HG03571 (cell line): ENCODE results near the gene CYRIA.

Source experiments
- ATAC-seq: cut with Tn5 transposase; IDR thresholded peaks from one replicate; pipeline ENCODE4 v1.9.1; 2021; ENCODE audit not compliant: unreplicated experiment

Gene CYRIA

GRCh38 chr2:16671760-16672159 lies 6.1 kb upstream of the CYRIA start:
- no peak for ATAC-seq

GRCh38 chr2:16669388-16669787 lies 3.8 kb upstream of the CYRIA start:
- ATAC-seq = no peak

DNA sequence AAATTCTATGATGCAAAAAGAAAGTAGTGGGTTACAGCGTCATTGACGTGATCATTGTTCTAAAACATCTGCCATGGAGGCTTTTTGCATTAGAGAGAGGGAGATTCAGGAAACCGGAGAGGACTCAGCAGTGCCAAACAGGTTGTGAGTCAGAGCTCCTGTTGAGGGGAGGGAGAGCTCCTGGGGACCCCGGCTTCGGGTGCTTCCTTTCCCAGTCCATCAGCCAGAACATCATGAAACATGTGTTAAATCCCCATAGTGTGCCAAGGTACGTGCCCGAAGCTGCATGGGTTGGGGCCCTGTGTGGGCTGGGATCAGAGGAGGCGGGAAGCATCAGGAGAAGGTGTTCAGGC lies 791 bp upstream of the CYRIA start:
- ATAC-seq = no peak

DNA sequence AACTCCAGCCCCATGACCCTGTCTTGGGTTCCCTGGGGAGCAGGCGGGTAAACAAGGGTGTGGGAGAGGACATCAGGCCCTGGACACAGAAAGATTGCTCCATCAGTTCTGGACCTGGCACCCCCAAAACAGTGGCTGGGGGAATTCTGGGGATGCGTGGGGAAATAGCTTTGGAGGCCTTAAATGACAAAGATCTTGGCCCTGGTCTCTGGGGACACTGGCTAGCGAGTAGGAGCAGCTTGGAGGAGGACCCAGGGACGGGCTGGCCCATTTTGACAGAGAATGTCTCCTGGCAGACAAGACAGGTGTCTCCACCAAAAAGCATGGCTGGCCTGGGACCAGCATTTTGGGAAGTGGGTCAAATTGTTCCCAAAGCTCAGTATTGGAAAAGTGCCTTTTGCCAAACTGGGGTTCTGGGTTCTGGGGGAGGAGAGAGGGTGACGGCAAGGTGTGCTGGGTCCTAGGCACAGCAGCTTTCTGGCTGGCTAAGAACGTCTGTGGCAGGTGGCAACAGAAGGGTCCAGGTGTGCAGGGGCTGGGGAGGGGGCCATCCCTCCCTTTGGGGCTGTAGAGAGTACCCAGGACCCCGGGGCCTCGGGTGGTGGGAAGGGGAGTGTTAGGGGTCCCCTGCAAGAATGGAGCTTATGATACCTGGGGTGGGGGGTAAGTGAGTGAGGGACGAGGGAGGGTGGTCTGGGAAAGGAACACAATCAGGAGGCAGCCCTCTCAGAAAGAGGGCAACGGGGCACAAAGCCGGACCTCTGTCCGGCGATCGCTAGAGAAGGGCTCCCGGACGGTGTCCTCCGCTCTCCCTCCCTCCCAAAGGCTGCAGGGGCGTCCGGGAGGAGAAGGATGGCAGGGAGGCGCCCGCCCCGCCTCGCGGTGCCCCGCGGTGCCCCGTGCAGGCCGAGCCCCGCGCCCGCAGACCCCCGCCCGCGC lies 556 bp downstream of the CYRIA start:
- ATAC-seq = peak; percentile 23

- ATAC-seq = no peak
Measured at GRCh38 chr2:16664052-16664731, 1.4 kb downstream of the CYRIA start.

- no peak for ATAC-seq
Measured at GRCh38 chr2:16663121-16663905, 2.3 kb downstream of the CYRIA start.

DNA sequence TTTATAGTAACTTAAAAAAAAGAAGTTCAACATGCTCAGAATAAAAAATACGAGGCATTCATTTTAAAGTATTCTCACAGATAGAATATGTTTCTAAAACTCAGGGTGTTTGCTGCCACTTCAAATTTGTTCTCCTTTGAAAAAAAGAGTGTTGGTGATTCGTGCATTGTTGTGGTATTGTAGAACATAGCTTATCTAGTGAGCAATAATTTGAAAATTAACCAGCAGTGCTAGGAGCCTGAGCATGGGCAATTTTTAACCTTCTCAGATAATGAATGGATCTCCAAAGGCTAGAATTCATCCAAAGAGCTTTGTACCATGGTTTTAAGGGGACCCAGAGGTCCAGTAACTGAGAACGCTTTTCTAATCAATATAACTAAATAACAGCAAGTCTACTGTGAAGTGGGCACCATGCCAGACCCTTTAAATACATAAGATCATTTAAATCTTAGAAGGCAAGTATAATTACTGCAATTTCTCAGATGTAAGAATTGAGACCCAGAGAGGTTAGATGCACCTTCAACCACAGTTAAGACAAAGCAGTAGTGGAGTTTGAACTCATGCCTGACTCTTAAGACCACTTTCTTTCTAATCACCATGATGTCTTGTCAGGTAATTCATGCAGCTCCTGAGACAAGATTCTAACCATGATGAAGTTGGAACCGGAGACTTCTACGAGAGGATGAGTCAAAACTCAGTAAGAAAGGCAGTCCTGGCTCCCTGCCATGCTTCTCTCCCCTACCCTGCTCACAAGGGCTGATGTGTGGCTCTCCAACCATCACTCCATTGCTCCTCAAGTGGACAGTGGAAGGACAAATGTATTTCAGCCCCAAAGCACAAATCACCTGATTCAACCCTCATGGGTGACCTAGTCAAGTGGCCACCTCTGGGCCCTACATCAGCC lies 3.4 kb downstream of the CYRIA start:
- no peak for ATAC-seq

DNA sequence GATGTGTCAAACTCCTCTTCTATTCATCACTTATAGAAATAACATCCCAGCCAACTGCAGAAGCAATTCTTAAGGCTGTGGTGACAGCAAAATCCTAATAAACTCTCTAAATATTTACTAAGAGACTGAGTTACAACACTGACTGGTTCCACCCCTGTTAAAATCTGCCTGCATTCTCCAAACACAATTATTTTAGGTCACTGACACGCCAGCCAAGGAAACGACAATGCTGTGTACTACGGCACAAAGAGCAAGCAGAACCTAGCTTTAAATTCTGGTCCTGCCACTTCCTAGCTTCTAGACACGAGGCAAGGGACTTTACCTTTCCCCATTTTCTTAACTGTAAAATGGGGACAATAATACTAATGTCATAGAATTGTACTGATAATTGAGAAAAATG lies 4.1 kb downstream of the CYRIA start:
- no peak for ATAC-seq

- ATAC-seq = no peak
Measured at GRCh38 chr2:16660556-16660955, 5.1 kb downstream of the CYRIA start.

GRCh38 chr2:16660114-16660513 lies 5.5 kb downstream of the CYRIA start:
- ATAC-seq = no peak

- ATAC-seq = no peak
Measured at GRCh38 chr2:16658076-16658739, 7.4 kb downstream of the CYRIA start.

DNA sequence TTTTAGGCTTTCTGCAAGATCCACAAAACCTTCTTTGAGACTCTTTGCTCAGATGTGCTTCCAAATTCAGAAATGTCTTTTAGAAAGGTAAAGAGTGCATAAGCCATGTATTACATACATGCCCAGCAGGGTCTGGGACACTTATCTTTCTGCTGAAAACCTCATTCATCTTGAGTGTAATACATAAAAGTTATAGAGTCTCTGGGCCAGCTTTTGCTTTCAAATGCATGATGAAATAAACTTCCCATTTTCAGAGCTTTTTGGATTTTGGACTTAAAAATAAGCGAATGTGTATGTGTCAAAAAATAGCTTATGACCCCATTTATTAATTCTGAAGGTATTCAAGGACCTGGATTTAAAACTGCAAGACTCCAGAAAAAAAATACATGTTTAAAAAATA lies 8.0 kb downstream of the CYRIA start:
- ATAC-seq = no peak

GRCh38 chr2:16656784-16657391 lies 8.7 kb downstream of the CYRIA start:
- ATAC-seq = peak; percentile 77

DNA sequence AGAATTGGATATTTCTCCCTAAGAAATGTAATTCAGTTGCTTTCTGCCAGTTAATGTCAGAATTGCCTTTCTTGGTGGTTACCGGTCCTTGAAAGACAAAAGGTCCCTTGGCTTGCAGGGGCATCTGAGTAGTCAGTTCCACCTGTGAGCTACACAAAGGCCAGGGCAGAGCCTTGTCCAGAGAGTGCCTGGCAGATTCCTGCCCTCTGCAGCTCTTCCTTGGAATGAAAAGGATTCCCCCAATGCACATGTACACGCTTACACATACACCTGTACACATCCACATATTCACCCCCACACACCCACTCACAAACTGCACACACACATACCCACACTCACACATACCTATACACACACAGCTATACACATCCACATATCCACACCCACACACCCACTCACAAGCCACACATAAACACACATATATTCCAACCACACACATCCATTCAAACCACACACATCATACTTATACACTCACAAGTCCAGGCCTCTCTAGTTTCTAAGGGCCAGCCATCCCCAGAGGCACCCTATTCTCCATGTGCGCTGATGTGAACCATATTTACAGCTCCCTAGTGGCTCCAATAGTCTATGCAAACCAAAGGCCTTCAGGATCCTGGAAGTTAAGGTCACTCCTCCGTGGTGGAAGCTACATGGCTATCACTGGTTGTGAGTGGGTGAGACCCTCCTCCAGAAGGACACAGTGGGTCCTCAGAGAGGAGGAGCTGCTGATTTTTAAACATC lies 9.6 kb downstream of the CYRIA start:
- ATAC-seq = no peak

- ATAC-seq = no peak
Measured at GRCh38 chr2:16655445-16655837, 10.2 kb downstream of the CYRIA start.

DNA sequence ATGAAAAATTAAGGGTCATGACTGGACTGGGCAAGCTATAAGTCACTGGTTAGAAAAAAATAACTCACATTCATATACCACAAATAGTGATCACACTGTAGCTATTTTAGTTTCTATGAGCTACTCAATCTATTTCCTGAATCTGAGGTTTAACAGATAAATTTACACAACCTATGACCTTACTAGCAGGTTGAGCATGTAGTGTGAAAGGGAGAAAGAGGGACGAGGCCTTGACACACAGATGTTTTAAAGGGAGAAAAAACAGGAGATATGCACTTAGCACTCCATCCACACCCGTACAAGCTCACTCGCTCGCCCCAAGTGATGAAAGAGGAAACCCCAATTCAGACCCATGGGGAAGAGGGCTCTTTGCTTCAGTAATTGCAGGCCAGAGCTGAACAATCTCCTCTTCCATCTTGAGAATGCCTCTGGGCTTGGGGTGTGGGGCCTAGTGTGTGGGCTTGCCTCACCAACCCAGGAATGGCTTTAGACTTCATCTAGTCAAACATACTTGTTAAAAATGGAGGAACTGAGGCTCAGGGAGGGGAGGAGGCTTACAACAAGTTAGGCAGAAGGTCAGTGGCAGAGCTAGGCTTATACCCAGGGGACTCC lies 10.7 kb downstream of the CYRIA start:
- no peak for ATAC-seq

- peak; percentile 46 for ATAC-seq
Measured at GRCh38 chr2:16653799-16654198, 11.8 kb downstream of the CYRIA start.

DNA sequence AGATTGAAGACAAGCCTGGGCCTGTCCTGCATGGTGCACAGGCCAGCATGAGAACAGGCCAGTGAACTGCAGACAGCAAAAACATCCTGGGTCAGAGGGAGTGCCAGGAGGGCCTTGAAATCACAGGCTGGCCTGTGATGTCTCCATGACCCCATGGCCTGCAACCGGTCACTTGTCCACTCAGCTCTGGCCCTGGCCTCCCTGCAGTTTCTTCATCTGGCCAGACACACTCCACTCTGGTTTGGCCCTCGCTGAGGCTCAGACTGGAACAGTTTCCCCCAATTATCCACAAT lies 12.6 kb downstream of the CYRIA start:
- ATAC-seq = no peak
